K562 (cell line): ENCODE data around the gene FIZ1. TPM values are rescaled to one million over a fixed set of nuclear protein-coding genes. Genes with fewer than 3 reads are reported as not detected.
A peak's percentile ranks its signal among the peaks of the same experiment; 100 is the strongest.

ENCODE experiments used
- CHD1 ChIP-seq: fragments of 200-600 bp; sonication (generic); IDR thresholded peaks from one replicate; pipeline ENCODE4 v1.6.1; 2012; ENCODE audit warnings: mild to moderate bottlenecking, moderate library complexity, low read length, inconsistent platforms
- E2F4 ChIP-seq: sonication (generic); formaldehyde crosslinking; IDR thresholded peaks from 2 replicates; pipeline ENCODE4 v1.8.0; 2022; ENCODE audit warnings: mild to moderate bottlenecking, low read depth, missing genetic modification reagents
- E2F8 ChIP-seq: fragments of 450-650 bp; IDR thresholded peaks from 2 replicates; pipeline ENCODE4 v1.7.1; 2018; ENCODE audit warnings: mild to moderate bottlenecking, low read depth; ENCODE audit not compliant: partially characterized antibody
- HNRNPH1 ChIP-seq: fragments of 200-400 bp; formaldehyde crosslinking; optimal IDR thresholded peaks from 2 replicates; pipeline ENCODE3; 2017; ENCODE audit warnings: low read depth, mild to moderate bottlenecking, low read length, moderate library complexity
- HNRNPK ChIP-seq: fragments of 200-400 bp; formaldehyde crosslinking; IDR thresholded peaks from one replicate; pipeline ENCODE4 v1.6.1; 2018; ENCODE audit warnings: mild to moderate bottlenecking, low read depth, low read length; ENCODE audit not compliant: poor library complexity, severe bottlenecking
- MTA2 ChIP-seq: fragments of 450-650 bp; IDR thresholded peaks from 2 replicates; pipeline ENCODE4 v1.6.1; 2016; ENCODE audit warnings: low read depth
- SP2 ChIP-seq: IDR thresholded peaks from 2 replicates; pipeline ENCODE4 v1.6.1; 2011; ENCODE audit warnings: mild to moderate bottlenecking, low read depth, low read length, moderate library complexity; ENCODE audit not compliant: poor library complexity, severe bottlenecking; ENCODE audit errors: extremely low read depth
- TCFL5 ChIP-seq: fragments of 250-450 bp; sonication (Bioruptor Pico); conservative IDR thresholded peaks from 2 replicates; pipeline ENCODE4 v1.6.1; 2021; ENCODE audit warnings: mild to moderate bottlenecking, moderate library complexity, matching md5 sums
- ZBTB40 ChIP-seq, 2 experiments: fragments of 450-650 bp in 1 of 2; sonication (generic) in 1 of 2; formaldehyde crosslinking in 1 of 2; IDR thresholded peaks; 2 replicates each; pipeline versions ENCODE4 v1.7.1 to v1.9.0; 2016 to 2022; ENCODE audit warnings: inconsistent platforms in 1 of 2, mild to moderate bottlenecking in 1 of 2, missing genetic modification reagents in 1 of 2
- ZKSCAN8 ChIP-seq: fragments of 200-800 bp; sonication (Bioruptor generic); IDR thresholded peaks from 2 replicates; pipeline ENCODE4 v1.6.1; 2016; ENCODE audit warnings: missing genetic modification characterization, missing compliant biosample characterization
- ZNF408 ChIP-seq: fragments of 250-450 bp; sonication (Bioruptor Pico); IDR thresholded peaks from 2 replicates; pipeline ENCODE4 v1.4.0; 2020; ENCODE audit warnings: low read depth, mild to moderate bottlenecking, moderate library complexity
- ZNF77 ChIP-seq: fragments of 250-450 bp; sonication (Bioruptor Pico); IDR thresholded peaks from 2 replicates; pipeline ENCODE4 v1.5.0; 2020
- polyA plus RNA-seq, 8 experiments: library from polyadenylated mRNA; depleted of rRNA in 4 of 8; stranded (reverse) in 5 of 8; unstranded in 3 of 8; fragments of >200 nt; fragmentation: Nextera tagmentation in 2 of 8; fragmentation: Illumina TruSeq in 1 of 8; extraction: Ambion mirVana in 2 of 8; extraction: Trizol in 1 of 8; gene quantifications; 2 replicates each; pipeline versions ENCODE4 v1.2.1 to v1.2.3, GENCODE V29; 2011 to 2014; ENCODE audit warnings: inconsistent platforms in 1 of 8, missing spikeins in 1 of 8
- total RNA-seq, 7 experiments: library from RNA; depleted of rRNA in 6 of 7; stranded (reverse); fragments of >200 nt in 6 of 7; fragmentation: Illumina TruSeq in 2 of 7; extraction: Trizol in 2 of 7; gene quantifications; 2 replicates each; pipeline versions ENCODE4 v1.2.1 to v1.2.3, GENCODE V29; 2011 to 2021; ENCODE audit warnings: low replicate concordance in 1 of 7

Gene FIZ1
- total and polyA plus RNA-seq, 9 of the 15 experiments (the other 6 are each of a cell fraction or from before 2014, with no cell fraction given): 0.79 to 17.5 (median 5.5) TPM

GRCh38 chr19:55643003-55643886, 43.9 kb upstream of the FIZ1 start, which contains the start of gene ZNF581 (continued):
- TF ChIP-seq ZBTB40 (IDR thresholded peaks at IDR 0.05): peak; percentile 94
- no peak for TF ChIP-seq ZBTB40 (CRISPR knock-in tag; IDR thresholded peaks at IDR 0.05)
- TF ChIP-seq MTA2: no peak
- peak; percentile 21 for TF ChIP-seq CHD1
- no peak for TF ChIP-seq E2F4 (CRISPR knock-in tag)
- no peak for TF ChIP-seq TCFL5
- no peak for TF ChIP-seq HNRNPK
- TF ChIP-seq ZNF408 (CRISPR knock-in tag): no peak
- no peak for TF ChIP-seq HNRNPH1
- TF ChIP-seq SP2: no peak
- no peak for TF ChIP-seq ZKSCAN8 (CRISPR knock-in tag)
- no peak for TF ChIP-seq ZNF77 (CRISPR knock-in tag)
- peak; percentile 65 for TF ChIP-seq E2F8
